Thoracic aorta endothelial cell (primary cell): ENCODE measurements around the gene TPSG1. TPM values are rescaled to one million over a fixed set of nuclear protein-coding genes. Genes with fewer than 3 reads are reported as not detected.

ENCODE experiments used
- total RNA-seq: library from RNA; depleted of rRNA; stranded (reverse); fragments of >200 nt; gene quantifications from 2 replicates; pipeline ENCODE4 v1.2.3, GENCODE V29; 2012

TPSG1 gene
- total RNA-seq, result not detected in 2 replicates

DNA sequence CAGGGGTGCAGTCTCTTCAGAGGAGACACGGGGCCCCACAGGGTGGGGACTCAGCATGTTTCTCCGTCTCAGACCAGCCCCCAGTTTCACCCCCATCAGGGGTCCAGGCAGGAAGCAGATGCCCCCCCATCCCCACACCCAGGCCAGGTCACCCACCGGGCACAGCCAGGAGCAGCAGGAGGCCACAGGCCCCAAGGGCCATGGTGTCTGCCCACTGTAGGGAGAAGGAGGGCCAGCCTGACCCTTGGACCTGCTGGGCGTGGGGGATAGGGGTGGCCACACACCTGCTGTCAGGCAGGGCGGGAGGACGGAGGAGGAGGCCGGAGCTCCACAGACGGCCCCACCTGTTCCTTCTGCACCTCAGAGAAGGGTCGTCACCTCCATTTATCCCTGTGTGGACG is at the start of gene TPSG1:
TSS of gene TPSG1 (minus strand) at position 218 of the 401 bp plus-strand sequence. CDS start at position 202, 16 bp downstream.

GRCh38 chr16:1255276-1256122 is 30.4 kb upstream of the TPSG1 start, which contains the start of gene TPSD1:
Gene TPSD1 (plus strand): TSS chr16:1256069. CDS start chr16:1256281, 212 bp downstream.

DNA sequence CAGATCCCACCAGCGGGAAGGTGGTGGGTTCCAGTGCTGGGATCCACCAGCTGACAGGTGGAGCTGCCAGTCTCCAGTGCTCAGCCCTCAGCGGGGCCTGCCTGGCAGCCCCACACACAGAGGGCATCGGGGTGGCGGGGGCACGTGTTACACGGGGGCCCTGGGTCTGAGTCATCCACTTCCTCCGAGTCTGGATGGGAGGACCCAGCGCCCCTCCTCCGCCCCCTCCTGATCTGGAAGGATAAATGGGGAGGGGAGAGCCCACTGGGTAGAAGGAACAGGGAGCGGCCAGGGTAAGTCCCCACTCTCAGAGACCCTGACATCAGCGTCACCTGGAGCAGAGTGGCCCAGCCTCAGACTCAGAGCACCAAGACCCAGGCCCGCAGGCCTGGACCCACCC is 15.4 kb upstream of the TPSG1 start, which contains the start of gene TPSAB1:
TSS of gene TPSAB1 (plus strand) at position 270 of the 400 bp plus-strand sequence. CDS start 234 bp downstream, outside the sequence.

DNA sequence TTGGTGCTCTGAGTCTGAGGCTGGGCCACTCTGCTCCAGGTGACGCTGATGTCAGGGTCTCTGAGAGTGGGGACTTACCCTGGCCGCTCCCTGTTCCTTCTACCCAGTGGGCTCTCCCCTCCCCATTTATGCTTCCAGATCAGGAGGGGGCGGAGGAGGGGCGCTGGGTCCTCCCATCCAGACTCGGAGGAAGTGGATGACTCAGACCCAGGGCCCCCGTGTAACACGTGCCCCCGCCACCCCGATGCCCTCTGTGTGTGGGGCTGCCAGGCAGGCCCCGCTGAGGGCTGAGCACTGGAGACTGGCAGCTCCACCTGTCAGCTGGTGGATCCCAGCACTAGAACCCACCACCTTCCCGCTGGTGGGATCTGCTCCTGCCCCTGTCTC is 5.0 kb upstream of the TPSG1 start, which contains the start of gene TPSB2:
TSS of gene TPSB2 (minus strand) at position 101 of the 387 bp plus-strand sequence. CDS start 233 bp downstream, outside the sequence.

Other genes with a start within 250 kb of the TPSG1 start
- 0.29 and 0.40 TPM in 2 replicates for gene SOX8, start 243.5 kb downstream of the TPSG1 start, total RNA-seq
- gene SSTR5, start 152.5 kb downstream of the TPSG1 start, total RNA-seq, result not detected in 2 replicates
- gene C1QTNF8, start 129.0 kb downstream of the TPSG1 start, total RNA-seq, result not detected in 2 replicates
- gene CACNA1H, start 72.2 kb downstream of the TPSG1 start, total RNA-seq, result under 0.01 TPM in 1 of 2 replicates, not detected in the other
- not detected in 2 replicates for gene TPSB2, start 4.9 kb upstream of the TPSG1 start, total RNA-seq
- gene TPSAB1, start 15.4 kb upstream of the TPSG1 start, total RNA-seq, result not detected in 2 replicates
- not detected in 2 replicates for gene TPSD1, start 30.8 kb upstream of the TPSG1 start, total RNA-seq
- gene UBE2I, start 84.4 kb upstream of the TPSG1 start, total RNA-seq, result 82.0 and 102 TPM in 2 replicates
- 0.29 and 0.53 TPM in 2 replicates for gene BAIAP3, start 108.4 kb upstream of the TPSG1 start, total RNA-seq
- 49.1 and 49.2 TPM in 2 replicates for gene TSR3, start 126.6 kb upstream of the TPSG1 start, total RNA-seq
- gene GNPTG, start 126.7 kb upstream of the TPSG1 start, total RNA-seq, result 18.5 and 23.9 TPM in 2 replicates
- 12.1 and 17.7 TPM in 2 replicates for gene UNKL, start 189.4 kb upstream of the TPSG1 start, total RNA-seq
- gene UQCC4, start 195.5 kb upstream of the TPSG1 start, total RNA-seq, result 10.8 and 13.1 TPM in 2 replicates
- not detected in 2 replicates for gene PERCC1, start 205.8 kb upstream of the TPSG1 start, total RNA-seq
- gene CCDC154, start 219.3 kb upstream of the TPSG1 start, total RNA-seq, result 0.07 TPM in 1 of 2 replicates, not detected in the other
- gene CLCN7, start 249.8 kb upstream of the TPSG1 start, total RNA-seq, result 48.3 and 62.9 TPM in 2 replicates